ENCODE measurements around the gene BMX.

The BMX gene

DNA sequence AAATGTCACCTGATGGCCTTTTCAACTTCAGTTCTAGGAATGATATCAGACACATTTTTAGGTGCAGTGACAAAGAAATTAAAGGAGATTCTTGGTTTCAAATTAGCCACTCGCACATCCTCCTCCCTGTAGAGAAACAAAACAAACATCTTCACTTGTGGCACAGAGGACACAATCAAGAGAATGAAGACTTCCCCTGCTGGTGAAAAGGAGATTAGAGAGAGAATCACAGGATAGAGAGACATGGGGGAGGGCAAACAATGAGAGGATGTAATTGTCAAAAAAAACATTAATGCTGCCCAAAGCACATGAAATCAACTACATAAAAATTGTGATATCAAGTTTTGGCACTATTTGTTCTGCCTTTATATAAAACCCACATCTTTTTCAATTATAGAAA lies 65.6 kb downstream of the BMX start:
- no peak for FAIRE-seq
- no peak for DNase-seq (ENCODE audit: extremely low spot score, insufficient read length, low read depth)

GRCh38 chrX:15567267-15567666 lies 66.7 kb downstream of the BMX start:
- DNase-seq (ENCODE audit: extremely low spot score, insufficient read length, low read depth): no peak
- no peak for FAIRE-seq

DNA sequence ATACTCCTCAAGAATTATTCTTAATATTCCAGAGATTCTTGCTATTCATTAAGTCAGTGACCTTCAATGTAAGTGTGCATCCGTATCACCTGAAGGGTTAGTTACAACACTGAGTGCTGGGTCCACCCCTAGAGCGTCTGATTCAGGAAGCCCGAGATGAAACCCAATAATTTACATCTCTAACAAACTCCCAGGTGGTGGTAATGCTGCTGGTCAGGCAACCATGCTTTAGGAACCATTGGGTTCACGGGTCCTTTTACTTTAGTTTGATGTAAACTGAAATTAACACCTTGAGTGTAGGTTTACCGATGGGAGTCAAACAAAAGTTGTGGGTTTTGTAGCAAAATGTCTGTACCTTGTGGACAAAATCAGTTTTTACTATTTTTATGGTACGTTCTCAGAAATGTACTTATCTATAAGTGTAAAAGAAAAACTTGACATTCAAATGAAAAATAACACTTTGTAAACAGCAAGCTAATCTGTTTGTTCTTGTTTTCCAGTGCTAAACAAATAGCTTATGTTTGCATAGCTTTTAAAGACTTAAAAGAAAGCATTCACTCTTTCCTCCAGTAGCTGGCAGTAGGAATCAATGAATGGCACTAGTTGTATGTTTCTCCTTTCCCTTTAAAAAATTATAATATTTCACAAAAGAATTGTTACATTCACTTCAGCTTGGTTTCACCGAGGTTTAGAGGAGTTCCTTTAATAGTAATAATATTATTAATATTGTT lies 67.4 kb downstream of the BMX start:
- no peak for DNase-seq (ENCODE audit: extremely low spot score, insufficient read length, low read depth)
- FAIRE-seq: peak; percentile 53

- FAIRE-seq (no peak), DNase-seq (ENCODE audit: extremely low spot score, insufficient read length, low read depth) (no peak)
Measured at GRCh38 chrX:15570145-15570544, 69.5 kb downstream of the BMX start.

DNA sequence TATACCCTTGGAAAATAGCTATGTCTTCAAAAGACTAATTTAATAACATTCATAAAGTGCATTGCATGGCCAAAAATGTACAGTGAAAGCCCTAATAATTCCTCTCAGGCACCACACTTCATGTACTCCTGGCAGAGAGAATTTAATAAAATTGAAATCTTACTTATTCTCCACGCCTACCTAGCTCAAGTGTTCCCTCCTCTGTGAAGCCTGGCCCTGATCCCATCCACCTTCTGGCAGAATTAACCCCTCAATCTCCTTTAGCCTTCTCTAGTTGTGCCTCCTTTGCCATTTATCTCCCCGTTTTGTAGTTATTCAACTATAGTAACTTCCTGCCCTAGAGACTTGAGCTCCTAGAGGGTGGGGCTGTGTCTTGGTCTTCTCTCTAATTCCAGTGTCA lies 73.4 kb downstream of the BMX start:
- no peak for DNase-seq (ENCODE audit: extremely low spot score, insufficient read length, low read depth)
- FAIRE-seq: no peak

- FAIRE-seq (no peak), DNase-seq (ENCODE audit: extremely low spot score, insufficient read length, low read depth) (no peak)
Measured at GRCh38 chrX:15576019-15576418, 75.4 kb downstream of the BMX start.

- no peak for DNase-seq (ENCODE audit: extremely low spot score, insufficient read length, low read depth)
- FAIRE-seq: no peak
Measured at GRCh38 chrX:15579778-15580747, 79.5 kb downstream of the BMX start.

- FAIRE-seq (no peak), DNase-seq (ENCODE audit: extremely low spot score, insufficient read length, low read depth) (no peak)
Measured at GRCh38 chrX:15594371-15594770, 93.8 kb downstream of the BMX start.

GRCh38 chrX:15598026-15598425 lies 97.4 kb downstream of the BMX start:
- no peak for FAIRE-seq
- no peak for DNase-seq (ENCODE audit: extremely low spot score, insufficient read length, low read depth)

GRCh38 chrX:15599461-15599860 lies 98.9 kb downstream of the BMX start:
- DNase-seq (ENCODE audit: extremely low spot score, insufficient read length, low read depth) (no peak), FAIRE-seq (no peak)

DNA sequence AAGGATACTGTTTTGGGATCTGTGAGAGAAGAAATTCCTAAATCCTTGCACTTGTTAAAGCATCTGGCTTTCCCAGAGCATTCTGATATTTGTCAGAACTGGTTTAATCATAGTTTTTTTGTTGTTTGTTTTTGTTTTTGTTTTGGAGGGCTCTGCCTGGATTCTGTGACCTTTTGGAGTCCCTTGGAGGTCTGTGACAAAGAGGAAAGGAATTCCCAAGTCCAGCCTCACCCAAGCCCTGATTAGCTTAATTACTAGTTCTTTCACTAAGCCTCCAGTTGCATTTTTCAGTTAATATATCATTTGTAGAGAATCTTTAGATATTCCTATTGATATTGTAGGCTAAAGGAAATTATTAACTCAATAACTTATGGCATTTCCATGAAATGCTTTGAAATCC lies 99.4 kb downstream of the BMX start:
- no peak for FAIRE-seq
- no peak for DNase-seq (ENCODE audit: extremely low spot score, insufficient read length, low read depth)

DNA sequence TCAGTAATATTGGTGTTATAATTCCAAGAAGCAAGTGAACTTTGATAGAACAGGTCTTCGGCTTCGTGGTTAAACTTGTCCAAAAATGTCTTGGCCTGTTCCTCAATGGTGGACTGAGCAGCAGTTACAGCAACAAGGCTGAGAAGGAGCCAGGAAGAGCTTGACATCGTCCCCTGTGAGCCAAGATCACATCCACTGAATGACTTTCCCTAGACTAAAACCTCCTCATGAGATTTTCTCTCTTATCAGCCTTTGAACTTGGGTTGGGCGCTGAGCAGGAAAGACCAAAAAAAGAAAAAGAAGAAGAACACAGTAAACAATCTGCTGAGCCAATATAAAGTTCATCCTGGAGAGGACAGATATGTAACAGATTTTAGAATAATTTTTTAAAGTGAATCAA lies 100.1 kb downstream of the BMX start, which contains the start of gene ACE2:
Gene ACE2, minus strand, starts transcription at position 216 of the 400 bp plus-strand sequence. Its CDS starts 49 bp downstream, at position 167.
- DNase-seq (ENCODE audit: extremely low spot score, insufficient read length, low read depth): no peak
- no peak for FAIRE-seq

- DNase-seq (ENCODE audit: extremely low spot score, insufficient read length, low read depth): no peak
- no peak for FAIRE-seq
Measured at GRCh38 chrX:15601932-15602331, 101.3 kb downstream of the BMX start.

DNA sequence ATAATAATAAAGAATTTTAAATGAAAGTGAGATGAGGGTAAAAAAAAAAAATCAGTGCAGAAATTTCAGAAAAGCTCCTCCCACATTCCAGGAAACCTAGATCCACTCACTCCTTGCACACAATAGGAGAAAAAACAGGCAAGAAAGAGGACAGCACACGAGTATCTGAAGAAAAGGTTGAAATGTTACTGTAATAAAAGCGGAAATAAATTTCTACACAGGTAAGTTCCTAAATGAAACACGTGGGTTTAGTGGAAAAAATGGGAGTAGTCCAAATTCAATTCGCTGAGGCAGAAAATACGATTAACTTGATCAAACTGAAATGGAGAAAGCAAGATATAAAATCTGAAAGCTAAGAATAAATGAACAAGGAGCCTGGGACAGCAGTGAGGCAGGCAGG lies 102.2 kb downstream of the BMX start:
- no peak for DNase-seq (ENCODE audit: extremely low spot score, insufficient read length, low read depth)
- no peak for FAIRE-seq

GRCh38 chrX:15605226-15605625 lies 104.6 kb downstream of the BMX start:
- no peak for DNase-seq (ENCODE audit: extremely low spot score, insufficient read length, low read depth)
- no peak for FAIRE-seq

Data from GM18507 (cell line).